Activated CD8-positive, alpha-beta T cell treated with anti-CD3 and anti-CD28 coated beads for 36 hours (primary cell): ENCODE measurements around the gene XKR3. TPM values are rescaled to one million over a fixed set of nuclear protein-coding genes. Genes with fewer than 3 reads are reported as not detected.

ENCODE experiments used
- ATAC-seq: fragments of 200-7000 bp; cut with Tn5 transposase; one replicate; pipeline ENCODE4 v1.10.0; 2021; ENCODE audit warnings: mild to moderate bottlenecking, moderate library complexity
- CTCF ChIA-PET: fragments of 350-600 bp; sonication (Branson Sonifier 250); formaldehyde crosslinking; loops from one replicate; lab custom pipeline; 2021; ENCODE audit warnings: antibody characterized with exemption; lab: Charles Lee
- POLR2A ChIA-PET: fragments of 350-600 bp; sonication (Branson Sonifier 250); formaldehyde crosslinking; loops from one replicate; lab custom pipeline; 2021; ENCODE audit warnings: antibody characterized with exemption; lab: Charles Lee
- DNase-seq: peaks from one replicate; pipeline ENCODE4 v3.0.0-alpha.2; 2020
- H3K27ac Mint-ChIP-seq: one replicate; pipeline ENCODE4 v1.8.0; 2021; ENCODE audit warnings: mild to moderate bottlenecking, mixed read lengths
- H3K27me3 Mint-ChIP-seq: one replicate; pipeline ENCODE4 v1.8.0; 2021; ENCODE audit warnings: mixed read lengths
- H3K36me3 Mint-ChIP-seq: one replicate; pipeline ENCODE4 v1.8.0; 2021; ENCODE audit warnings: low read depth, mixed read lengths
- H3K4me1 Mint-ChIP-seq: one replicate; pipeline ENCODE4 v1.8.0; 2021; ENCODE audit warnings: low read depth, mixed read lengths
- H3K4me3 Mint-ChIP-seq: one replicate; pipeline ENCODE4 v1.8.0; 2021; ENCODE audit warnings: mild to moderate bottlenecking, moderate library complexity, mixed read lengths
- H3K9me3 Mint-ChIP-seq: one replicate; pipeline ENCODE4 v1.8.0; 2021; ENCODE audit warnings: mixed read lengths
- intact Hi-C: fragments of 100-400 bp; cut with micrococcal nuclease; formaldehyde crosslinking; loops from one replicate; pipeline ENCODE4 v1.10.0; 2022
- total RNA-seq, 2 experiments: library from RNA; stranded (reverse); gene quantifications; one replicate each; pipeline ENCODE4 v1.2.3, GENCODE V29; 2021
- TF ChIP-seq, protein P1 (sequence below): fragments of 200-600 bp; IDR thresholded peaks from one replicate; pipeline ENCODE4 v1.8.0; 2022; ENCODE audit warnings: antibody characterized with exemption, mild to moderate bottlenecking

The XKR3 gene
- total RNA-seq, 2 experiments from 2014 or later = not detected

DNA sequence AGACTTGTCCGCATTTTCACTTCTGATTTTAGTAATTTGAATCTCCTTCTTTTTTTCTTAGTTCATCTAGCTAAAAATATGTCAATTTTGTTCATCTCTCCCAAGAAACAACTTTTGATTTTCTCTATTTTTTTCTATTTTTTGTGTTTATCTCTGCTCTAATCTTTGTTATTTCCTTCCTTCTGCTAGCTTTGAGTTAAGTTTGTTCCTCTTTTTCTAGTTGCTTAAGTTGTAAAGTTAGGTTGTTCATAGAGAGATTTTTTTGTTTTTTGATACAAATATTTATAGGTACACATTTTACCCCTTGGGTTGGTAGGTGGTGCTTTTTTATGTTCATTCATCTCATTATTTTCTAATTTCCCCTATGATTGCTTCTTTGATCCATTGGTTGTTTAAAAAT lies 22.1 kb upstream of the XKR3 start:
- Mint-ChIP-seq H3K9me3 (peaks cover 4% of the 10 kb centered on the region), H3K36me3 (no peaks in the 10 kb centered on the region), H3K4me3 (no peak overlapping the region), H3K27ac (no peak overlapping the region), H3K27me3 (peaks cover 2% of the 10 kb centered on the region), H3K4me1 (no peaks in the 10 kb centered on the region)
- POLR2A ChIA-PET = no interaction called here
- intact Hi-C loops = no loop called here
- DNase-seq (no peak), ATAC-seq (no peak)
- TF ChIP-seq, protein P1, sequence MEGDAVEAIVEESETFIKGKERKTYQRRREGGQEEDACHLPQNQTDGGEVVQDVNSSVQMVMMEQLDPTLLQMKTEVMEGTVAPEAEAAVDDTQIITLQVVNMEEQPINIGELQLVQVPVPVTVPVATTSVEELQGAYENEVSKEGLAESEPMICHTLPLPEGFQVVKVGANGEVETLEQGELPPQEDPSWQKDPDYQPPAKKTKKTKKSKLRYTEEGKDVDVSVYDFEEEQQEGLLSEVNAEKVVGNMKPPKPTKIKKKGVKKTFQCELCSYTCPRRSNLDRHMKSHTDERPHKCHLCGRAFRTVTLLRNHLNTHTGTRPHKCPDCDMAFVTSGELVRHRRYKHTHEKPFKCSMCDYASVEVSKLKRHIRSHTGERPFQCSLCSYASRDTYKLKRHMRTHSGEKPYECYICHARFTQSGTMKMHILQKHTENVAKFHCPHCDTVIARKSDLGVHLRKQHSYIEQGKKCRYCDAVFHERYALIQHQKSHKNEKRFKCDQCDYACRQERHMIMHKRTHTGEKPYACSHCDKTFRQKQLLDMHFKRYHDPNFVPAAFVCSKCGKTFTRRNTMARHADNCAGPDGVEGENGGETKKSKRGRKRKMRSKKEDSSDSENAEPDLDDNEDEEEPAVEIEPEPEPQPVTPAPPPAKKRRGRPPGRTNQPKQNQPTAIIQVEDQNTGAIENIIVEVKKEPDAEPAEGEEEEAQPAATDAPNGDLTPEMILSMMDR = no peak
- CTCF ChIA-PET = no interaction called here

DNA sequence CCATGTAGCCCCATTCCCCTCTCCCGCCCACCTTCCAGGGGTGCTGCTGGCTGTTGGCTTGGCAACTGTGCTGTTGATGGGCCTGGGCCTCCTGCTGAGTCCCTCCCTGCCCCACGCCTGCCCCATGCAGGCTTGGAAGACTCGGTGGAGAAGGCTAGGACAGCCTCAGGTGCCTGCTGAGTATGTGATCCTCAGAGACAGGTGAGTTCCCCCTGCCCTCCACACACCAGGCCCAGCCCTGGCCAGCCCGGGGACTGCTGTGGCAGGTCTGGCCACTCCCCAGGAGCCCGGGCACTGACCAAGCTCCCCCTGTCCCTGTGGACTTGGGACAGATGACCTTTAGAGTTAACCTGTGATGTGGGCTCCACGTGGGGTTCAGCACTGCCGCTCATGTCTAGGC lies 20.7 kb upstream of the XKR3 start:
- no peaks in the 10 kb centered on the region for H3K4me1 Mint-ChIP-seq
- CTCF ChIA-PET = no interaction called here
- intact Hi-C loops = no loop called here
- no peak overlapping the region for H3K27ac Mint-ChIP-seq
- no peak for DNase-seq
- no peaks in the 10 kb centered on the region for H3K36me3 Mint-ChIP-seq
- POLR2A ChIA-PET = no interaction called here
- TF ChIP-seq, protein P1 = no peak
- no peak for ATAC-seq
- H3K9me3 Mint-ChIP-seq = peaks cover 4% of the 10 kb centered on the region
- H3K4me3 Mint-ChIP-seq = no peak overlapping the region
- peaks cover 2% of the 10 kb centered on the region for H3K27me3 Mint-ChIP-seq

DNA sequence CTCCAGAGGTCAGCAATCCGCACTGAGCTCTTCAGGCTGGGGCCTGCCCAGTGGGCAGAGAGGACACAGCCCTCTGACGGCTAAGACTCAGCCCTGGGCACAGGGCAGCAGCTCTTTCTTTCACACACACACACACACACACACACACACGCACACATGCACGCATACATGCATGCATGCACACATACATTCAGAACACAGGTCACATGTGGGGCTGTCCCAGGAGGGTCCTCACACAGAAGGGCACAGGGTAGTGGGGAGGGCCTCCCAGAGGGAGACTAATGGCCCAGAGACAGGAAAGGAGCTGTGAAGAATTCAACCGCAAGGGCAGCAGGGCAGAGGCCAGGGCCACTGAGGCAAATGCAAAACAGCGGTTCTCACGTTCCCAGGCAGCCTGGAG lies 20.3 kb upstream of the XKR3 start:
- TF ChIP-seq, protein P1 = no peak
- Mint-ChIP-seq H3K27me3 (peaks cover 2% of the 10 kb centered on the region), H3K9me3 (peaks cover 4% of the 10 kb centered on the region), H3K4me3 (no peak overlapping the region), H3K27ac (no peak overlapping the region), H3K36me3 (no peaks in the 10 kb centered on the region), H3K4me1 (no peaks in the 10 kb centered on the region)
- POLR2A ChIA-PET = no interaction called here
- no peak for ATAC-seq
- CTCF ChIA-PET = no interaction called here
- intact Hi-C loops = no loop called here
- DNase-seq = no peak

DNA sequence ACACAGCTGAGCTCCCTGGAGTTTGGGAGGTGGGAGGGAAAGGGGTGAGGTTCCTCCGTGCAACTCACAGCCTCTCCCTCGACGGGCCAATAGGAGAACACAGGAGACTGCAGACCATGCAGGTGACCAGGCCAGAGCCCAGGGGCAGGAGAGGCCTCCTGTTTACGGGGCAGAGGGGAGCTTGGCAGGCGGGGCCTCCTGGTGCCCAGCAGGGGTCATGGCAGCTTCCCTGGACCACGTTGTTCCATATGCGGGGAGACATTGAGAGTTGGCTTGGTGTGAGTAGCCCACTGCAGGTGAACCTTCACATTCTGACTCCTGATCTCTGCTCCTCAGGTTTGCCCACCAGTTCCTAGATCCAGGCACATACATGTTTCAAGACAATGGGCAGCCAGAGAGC lies 19.3 kb upstream of the XKR3 start:
- ChIA-PET CTCF (no interaction called here), POLR2A (no interaction called here)
- Mint-ChIP-seq H3K27ac (no peak overlapping the region), H3K27me3 (peaks cover 2% of the 10 kb centered on the region), H3K9me3 (peaks cover 4% of the 10 kb centered on the region), H3K4me1 (no peaks in the 10 kb centered on the region), H3K36me3 (no peaks in the 10 kb centered on the region), H3K4me3 (no peak overlapping the region)
- ATAC-seq (no peak), DNase-seq (no peak)
- intact Hi-C loops = no loop called here
- TF ChIP-seq, protein P1 = no peak

DNA sequence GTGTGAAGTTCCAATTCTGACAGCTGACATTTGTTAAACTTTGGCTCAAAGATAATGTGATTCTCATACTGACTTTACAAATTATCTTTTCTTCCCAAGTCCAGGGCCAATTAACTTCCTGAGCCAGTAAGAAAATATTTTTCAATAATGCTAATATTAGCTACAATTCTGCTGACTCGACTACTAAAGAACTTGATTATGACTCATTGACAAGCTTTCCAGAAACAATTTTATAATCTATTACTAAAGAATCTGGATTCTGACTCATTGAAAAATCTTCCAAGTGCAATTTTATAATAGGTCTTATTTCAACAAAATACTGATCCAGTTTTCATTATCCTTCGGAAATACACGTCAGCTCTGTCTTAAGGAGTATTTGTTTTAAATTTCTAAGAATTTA lies 12.9 kb upstream of the XKR3 start:
- intact Hi-C loops = no loop called here
- DNase-seq (no peak), ATAC-seq (no peak)
- H3K36me3 Mint-ChIP-seq = no peaks in the 10 kb centered on the region
- TF ChIP-seq, protein P1 = no peak
- POLR2A ChIA-PET = no interaction called here
- no peaks in the 10 kb centered on the region for H3K9me3 Mint-ChIP-seq
- no peak overlapping the region for H3K27ac Mint-ChIP-seq
- CTCF ChIA-PET = no interaction called here
- no peaks in the 10 kb centered on the region for H3K4me1 Mint-ChIP-seq
- H3K4me3 Mint-ChIP-seq = no peak overlapping the region
- peaks cover 2% of the 10 kb centered on the region for H3K27me3 Mint-ChIP-seq
